GM10266 (cell line): ENCODE measurements around the gene IQSEC3.
"Not testable (repeated sequence)": the region's sequence is repeated elsewhere in the genome, so short reads cannot be mapped to it uniquely, and the experiment has no call there.

Experiments
- DNase-seq: peaks from one replicate; pipeline ENCODE4 v3.0.0; 2012; ENCODE audit errors: extremely low spot score
- CTCF ChIP-seq: IDR thresholded peaks from 2 replicates; pipeline ENCODE4 v1.5.1; 2012; ENCODE audit warnings: mild to moderate bottlenecking, low read depth; ENCODE audit not compliant: control insufficient read depth, insufficient read depth; ENCODE audit errors: missing control alignments

Gene IQSEC3

GRCh38 chr12:211639-212414 is 145.3 kb downstream of the IQSEC3 start:
- DNase-seq = no peak
- TF ChIP-seq CTCF = no peak

GRCh38 chr12:212415-212714 is 145.8 kb downstream of the IQSEC3 start:
- no peak for TF ChIP-seq CTCF
- peak; percentile 55 for DNase-seq

GRCh38 chr12:212715-213526 is 146.4 kb downstream of the IQSEC3 start:
- DNase-seq = no peak

GRCh38 chr12:213527-213932 is 147.0 kb downstream of the IQSEC3 start:
- no peak for TF ChIP-seq CTCF
- DNase-seq = no peak

More at GRCh38 chr12:212715-213526, 146.4 kb downstream of the IQSEC3 start:
- no peak for TF ChIP-seq CTCF

GRCh38 chr12:214003-214741 is 147.6 kb downstream of the IQSEC3 start, which contains the start of gene SLC6A12:
TSS of gene SLC6A12 (minus strand) at chr12:214157. CDS start at chr12:209986, 4,171 bp downstream.
- no peak for DNase-seq
- no peak for TF ChIP-seq CTCF

GRCh38 chr12:215116-215515 is 148.5 kb downstream of the IQSEC3 start:
- no peak for TF ChIP-seq CTCF
- no peak for DNase-seq

GRCh38 chr12:217029-217428 is 150.5 kb downstream of the IQSEC3 start:
- DNase-seq = not testable (repeated sequence)
